ENCODE data around the gene ELOVL5.
A peak's percentile ranks its signal among the peaks of the same experiment; 100 is the strongest.

ELOVL5 gene

GRCh38 chr6:53366128-53366641 lies 17.4 kb upstream of the ELOVL5 start:
- H3K36me3 ChIP-seq (ENCODE audit: insufficient read depth, low read length) = no peaks in the 10 kb centered on the region
- no peak for TF ChIP-seq EZH2 (IDR thresholded peaks at IDR 0.05)
- TF ChIP-seq POLR2AphosphoS5 (IDR thresholded peaks at IDR 0.05; ENCODE audit: borderline replicate concordance, low read depth, low read length) = no peak
- no peak for TF ChIP-seq FOXP2 (optimal IDR thresholded peaks at IDR 0.05; ENCODE audit: control extremely low read depth, extremely low read length, insufficient read depth)
- DNase-seq (ENCODE audit: low read depth, low spot score) = no peak
- no peak overlapping the region for H3K9ac ChIP-seq (ENCODE audit: insufficient read length)
- no peak overlapping the region for H3K4me3 ChIP-seq
- no peak overlapping the region for H3K27ac ChIP-seq
- H3K9me3 ChIP-seq (ENCODE audit: low read depth, low read length) = no peaks in the 10 kb centered on the region

- DNase-seq (ENCODE audit: low read depth, low spot score) = no peak
- Histone ChIP-seq H3K9me3 (ENCODE audit: low read depth, low read length) (no peaks in the 10 kb centered on the region), H3K27ac (no peak overlapping the region), H3K36me3 (ENCODE audit: insufficient read depth, low read length) (no peaks in the 10 kb centered on the region), H3K4me3 (no peak overlapping the region), H3K9ac (ENCODE audit: insufficient read length) (no peak overlapping the region)
- TF ChIP-seq POLR2AphosphoS5 (IDR thresholded peaks at IDR 0.05; ENCODE audit: borderline replicate concordance, low read depth, low read length) (no peak), FOXP2 (optimal IDR thresholded peaks at IDR 0.05; ENCODE audit: control extremely low read depth, extremely low read length, insufficient read depth) (no peak), EZH2 (IDR thresholded peaks at IDR 0.05) (no peak)
Observed at GRCh38 chr6:53363341-53364079, 14.8 kb upstream of the ELOVL5 start.

GRCh38 chr6:53361549-53362031 lies 12.8 kb upstream of the ELOVL5 start:
- TF ChIP-seq POLR2AphosphoS5 (IDR thresholded peaks at IDR 0.05; ENCODE audit: borderline replicate concordance, low read depth, low read length) = no peak
- TF ChIP-seq FOXP2 (optimal IDR thresholded peaks at IDR 0.05; ENCODE audit: control extremely low read depth, extremely low read length, insufficient read depth) = no peak
- no peak for TF ChIP-seq EZH2 (IDR thresholded peaks at IDR 0.05)
- Histone ChIP-seq H3K27ac (no peak overlapping the region), H3K36me3 (ENCODE audit: insufficient read depth, low read length) (no peaks in the 10 kb centered on the region), H3K9ac (ENCODE audit: insufficient read length) (no peak overlapping the region), H3K4me3 (no peak overlapping the region), H3K9me3 (ENCODE audit: low read depth, low read length) (no peaks in the 10 kb centered on the region)
- no peak for DNase-seq (ENCODE audit: low read depth, low spot score)

DNA sequence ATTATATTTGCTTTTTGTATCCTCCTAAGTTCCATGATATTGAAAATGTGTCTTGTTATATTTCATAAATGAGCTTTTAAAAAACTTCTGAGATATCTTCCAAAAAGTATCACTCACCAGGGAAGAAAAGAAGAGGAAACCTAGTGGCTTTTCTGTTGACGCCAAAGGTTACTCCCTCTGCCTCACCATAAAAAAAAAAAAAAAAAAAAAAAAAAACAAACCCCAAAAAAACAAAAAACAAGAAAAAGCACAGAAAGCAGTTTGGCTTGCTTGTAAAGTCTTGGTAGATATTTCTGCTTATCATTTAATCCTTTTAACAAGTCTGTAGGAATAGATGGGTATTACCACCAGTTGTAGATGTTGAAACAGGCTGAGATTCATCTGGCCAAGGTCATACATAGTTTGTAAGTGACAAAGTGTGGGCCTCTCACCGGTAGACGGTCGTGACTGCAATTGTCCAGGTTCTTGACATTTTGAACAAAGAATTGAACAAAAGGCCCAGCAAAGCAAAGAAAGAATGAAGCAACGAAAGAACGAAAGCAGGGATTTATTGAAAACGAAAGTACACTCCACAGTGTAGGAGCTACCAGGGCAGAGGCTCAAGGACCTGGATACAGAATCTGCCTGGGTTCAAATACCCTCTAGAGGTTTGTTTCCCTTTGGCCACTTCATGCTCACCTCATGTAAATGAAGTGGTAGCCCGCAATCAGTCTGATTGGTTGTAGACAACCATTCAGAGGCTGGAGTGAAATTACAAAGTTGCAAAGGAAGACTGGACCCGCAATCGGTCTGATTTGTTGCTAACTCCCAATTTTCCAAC lies 11.6 kb upstream of the ELOVL5 start:
- Histone ChIP-seq H3K36me3 (ENCODE audit: insufficient read depth, low read length) (no peaks in the 10 kb centered on the region), H3K4me3 (peak overlapping the region; percentile 91), H3K9me3 (ENCODE audit: low read depth, low read length) (no peaks in the 10 kb centered on the region), H3K9ac (ENCODE audit: insufficient read length) (peak overlapping the region; percentile 98), H3K27ac (peak overlapping the region; percentile 99)
- 0 out of 2 replicates have a peak, but pooled peaks have one; percentile 29 for TF ChIP-seq POLR2AphosphoS5 (IDR thresholded peaks at IDR 0.05; ENCODE audit: borderline replicate concordance, low read depth, low read length)
- TF ChIP-seq EZH2 (IDR thresholded peaks at IDR 0.05) = no peak
- no peak for TF ChIP-seq FOXP2 (optimal IDR thresholded peaks at IDR 0.05; ENCODE audit: control extremely low read depth, extremely low read length, insufficient read depth)
- no peak for DNase-seq (ENCODE audit: low read depth, low spot score)

- no peak for TF ChIP-seq EZH2 (IDR thresholded peaks at IDR 0.05)
- no peak for TF ChIP-seq FOXP2 (optimal IDR thresholded peaks at IDR 0.05; ENCODE audit: control extremely low read depth, extremely low read length, insufficient read depth)
- no peak for TF ChIP-seq POLR2AphosphoS5 (IDR thresholded peaks at IDR 0.05; ENCODE audit: borderline replicate concordance, low read depth, low read length)
- Histone ChIP-seq H3K9ac (ENCODE audit: insufficient read length) (peak overlapping the region; percentile 98), H3K9me3 (ENCODE audit: low read depth, low read length) (no peaks in the 10 kb centered on the region), H3K4me3 (peak overlapping the region; percentile 91), H3K36me3 (ENCODE audit: insufficient read depth, low read length) (no peaks in the 10 kb centered on the region), H3K27ac (peak overlapping the region; percentile 99)
- DNase-seq (ENCODE audit: low read depth, low spot score) = no peak
Observed at GRCh38 chr6:53359843-53360092, 11.0 kb upstream of the ELOVL5 start.

GRCh38 chr6:53359095-53359842 lies 10.5 kb upstream of the ELOVL5 start:
- Histone ChIP-seq H3K9ac (ENCODE audit: insufficient read length) (peak overlapping the region; percentile 98), H3K27ac (peak overlapping the region; percentile 99), H3K9me3 (ENCODE audit: low read depth, low read length) (no peaks in the 10 kb centered on the region), H3K36me3 (ENCODE audit: insufficient read depth, low read length) (no peaks in the 10 kb centered on the region), H3K4me3 (peak overlapping the region; percentile 91)
- DNase-seq (ENCODE audit: low read depth, low spot score) = no peak
- TF ChIP-seq FOXP2 (optimal IDR thresholded peaks at IDR 0.05; ENCODE audit: control extremely low read depth, extremely low read length, insufficient read depth) = peak; percentile 85
- TF ChIP-seq POLR2AphosphoS5 (IDR thresholded peaks at IDR 0.05; ENCODE audit: borderline replicate concordance, low read depth, low read length) = peak; percentile 89; the same call in 1 of the 2 replicates
- no peak for TF ChIP-seq EZH2 (IDR thresholded peaks at IDR 0.05)

GRCh38 chr6:53358440-53359094 lies 9.8 kb upstream of the ELOVL5 start:
- TF ChIP-seq FOXP2 (optimal IDR thresholded peaks at IDR 0.05; ENCODE audit: control extremely low read depth, extremely low read length, insufficient read depth) (no peak), POLR2AphosphoS5 (IDR thresholded peaks at IDR 0.05; ENCODE audit: borderline replicate concordance, low read depth, low read length) (peak; percentile 32; the same call in 1 of the 2 replicates)
- Histone ChIP-seq H3K9ac (ENCODE audit: insufficient read length) (peak overlapping the region; percentile 98), H3K36me3 (ENCODE audit: insufficient read depth, low read length) (no peaks in the 10 kb centered on the region)

More at GRCh38 chr6:53358440-53359094, 9.8 kb upstream of the ELOVL5 start:
- Histone ChIP-seq H3K9me3 (ENCODE audit: low read depth, low read length) (no peaks in the 10 kb centered on the region), H3K27ac (peak overlapping the region; percentile 89), H3K4me3 (peak overlapping the region; percentile 91)
- no peak for DNase-seq (ENCODE audit: low read depth, low spot score)
